ENCODE measurements around the gene NRXN3.

The NRXN3 gene

GRCh38 chr14:79331830-79332229, 1161.7 kb downstream of the NRXN3 start (continued):
- TF ChIP-seq ZBTB7A (tag by site-specific recombination; IDR thresholded peaks at IDR 0.05; ENCODE audit: low read depth) (no peak), KLF1 (tag by site-specific recombination; IDR thresholded peaks at IDR 0.05) (peak; percentile 9; the same call in 1 of the 2 replicates), ZNF10 (tag by site-specific recombination; IDR thresholded peaks at IDR 0.05) (0 out of 2 replicates have a peak, but pooled peaks have one; percentile 20), REPIN1 (tag by site-specific recombination; IDR thresholded peaks at IDR 0.05; ENCODE audit: low read depth) (no peak), IKZF3 (tag by site-specific recombination; IDR thresholded peaks at IDR 0.05) (0 out of 2 replicates have a peak, but pooled peaks have one; percentile 25), ZNF18 (tag by site-specific recombination; IDR thresholded peaks at IDR 0.05) (no peak), ZNF391 (tag by site-specific recombination; IDR thresholded peaks at IDR 0.05; ENCODE audit: borderline replicate concordance, low read depth) (no peak), ZNF548 (tag by site-specific recombination; IDR thresholded peaks at IDR 0.05) (no peak), ZNF2 (tag by site-specific recombination; IDR thresholded peaks at IDR 0.05) (no peak), ZNF23 (tag by site-specific recombination; IDR thresholded peaks at IDR 0.05; ENCODE audit: borderline replicate concordance) (no peak), GFI1B (tag by site-specific recombination; IDR thresholded peaks at IDR 0.05) (no peak), HOXA7 (CRISPR knock-in tag; IDR thresholded peaks at IDR 0.05; ENCODE audit: borderline replicate concordance) (no peak), EGR2 (tag by site-specific recombination; IDR thresholded peaks at IDR 0.05; ENCODE audit: low read depth) (no peak), ZNF311 (tag by site-specific recombination; IDR thresholded peaks at IDR 0.05; ENCODE audit: borderline replicate concordance) (no peak), ZBTB21 (tag by site-specific recombination; IDR thresholded peaks at IDR 0.05) (no peak), GLIS2 (tag by site-specific recombination; IDR thresholded peaks at IDR 0.05) (no peak), ZNF132 (tag by site-specific recombination; IDR thresholded peaks at IDR 0.05; ENCODE audit: borderline replicate concordance) (no peak), GLIS1 (tag by site-specific recombination; IDR thresholded peaks at IDR 0.05) (peak; percentile 29; the same call in 1 of the 2 replicates), ZNF362 (tag by site-specific recombination; IDR thresholded peaks at IDR 0.05) (no peak), ZNF221 (tag by site-specific recombination; IDR thresholded peaks at IDR 0.05; ENCODE audit: borderline replicate concordance) (no peak), YY2 (tag by site-specific recombination; IDR thresholded peaks at IDR 0.05) (no peak), KLF9 (tag by site-specific recombination; IDR thresholded peaks at IDR 0.05; ENCODE audit: low read depth) (no peak), ZNF394 (tag by site-specific recombination; IDR thresholded peaks at IDR 0.05; ENCODE audit: borderline replicate concordance) (no peak), ZNF555 (tag by site-specific recombination; conservative IDR thresholded peaks at IDR 0.05) (no peak), ZNF510 (tag by site-specific recombination; IDR thresholded peaks at IDR 0.05; ENCODE audit: insufficient replicate concordance) (no peak), KLF7 (tag by site-specific recombination; IDR thresholded peaks at IDR 0.05; ENCODE audit: borderline replicate concordance) (no peak), ZNF600 (tag by site-specific recombination; IDR thresholded peaks at IDR 0.05) (no peak), OSR2 (tag by site-specific recombination; IDR thresholded peaks at IDR 0.05) (peak; percentile 44; the same call in 1 of the 2 replicates), ZBTB1 (tag by site-specific recombination; IDR thresholded peaks at IDR 0.05) (no peak)
- TF ChIP-seq, protein P1, sequence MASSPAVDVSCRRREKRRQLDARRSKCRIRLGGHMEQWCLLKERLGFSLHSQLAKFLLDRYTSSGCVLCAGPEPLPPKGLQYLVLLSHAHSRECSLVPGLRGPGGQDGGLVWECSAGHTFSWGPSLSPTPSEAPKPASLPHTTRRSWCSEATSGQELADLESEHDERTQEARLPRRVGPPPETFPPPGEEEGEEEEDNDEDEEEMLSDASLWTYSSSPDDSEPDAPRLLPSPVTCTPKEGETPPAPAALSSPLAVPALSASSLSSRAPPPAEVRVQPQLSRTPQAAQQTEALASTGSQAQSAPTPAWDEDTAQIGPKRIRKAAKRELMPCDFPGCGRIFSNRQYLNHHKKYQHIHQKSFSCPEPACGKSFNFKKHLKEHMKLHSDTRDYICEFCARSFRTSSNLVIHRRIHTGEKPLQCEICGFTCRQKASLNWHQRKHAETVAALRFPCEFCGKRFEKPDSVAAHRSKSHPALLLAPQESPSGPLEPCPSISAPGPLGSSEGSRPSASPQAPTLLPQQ (tag by site-specific recombination; IDR thresholded peaks at IDR 0.05), result no peak
- TF ChIP-seq, protein P2, sequence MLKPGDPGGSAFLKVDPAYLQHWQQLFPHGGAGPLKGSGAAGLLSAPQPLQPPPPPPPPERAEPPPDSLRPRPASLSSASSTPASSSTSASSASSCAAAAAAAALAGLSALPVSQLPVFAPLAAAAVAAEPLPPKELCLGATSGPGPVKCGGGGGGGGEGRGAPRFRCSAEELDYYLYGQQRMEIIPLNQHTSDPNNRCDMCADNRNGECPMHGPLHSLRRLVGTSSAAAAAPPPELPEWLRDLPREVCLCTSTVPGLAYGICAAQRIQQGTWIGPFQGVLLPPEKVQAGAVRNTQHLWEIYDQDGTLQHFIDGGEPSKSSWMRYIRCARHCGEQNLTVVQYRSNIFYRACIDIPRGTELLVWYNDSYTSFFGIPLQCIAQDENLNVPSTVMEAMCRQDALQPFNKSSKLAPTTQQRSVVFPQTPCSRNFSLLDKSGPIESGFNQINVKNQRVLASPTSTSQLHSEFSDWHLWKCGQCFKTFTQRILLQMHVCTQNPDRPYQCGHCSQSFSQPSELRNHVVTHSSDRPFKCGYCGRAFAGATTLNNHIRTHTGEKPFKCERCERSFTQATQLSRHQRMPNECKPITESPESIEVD (tag by site-specific recombination; IDR thresholded peaks at IDR 0.05), result peak; percentile 56
- TF ChIP-seq, protein P3, sequence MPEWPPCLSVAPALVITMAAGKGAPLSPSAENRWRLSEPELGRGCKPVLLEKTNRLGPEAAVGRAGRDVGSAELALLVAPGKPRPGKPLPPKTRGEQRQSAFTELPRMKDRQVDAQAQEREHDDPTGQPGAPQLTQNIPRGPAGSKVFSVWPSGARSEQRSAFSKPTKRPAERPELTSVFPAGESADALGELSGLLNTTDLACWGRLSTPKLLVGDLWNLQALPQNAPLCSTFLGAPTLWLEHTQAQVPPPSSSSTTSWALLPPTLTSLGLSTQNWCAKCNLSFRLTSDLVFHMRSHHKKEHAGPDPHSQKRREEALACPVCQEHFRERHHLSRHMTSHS (tag by site-specific recombination; IDR thresholded peaks at IDR 0.05), result no peak
